ENCODE results near the gene ALS2CL. TPM values are rescaled to one million over a fixed set of nuclear protein-coding genes. Genes with fewer than 3 reads are reported as not detected.

Gene ALS2CL
- total and polyA plus RNA-seq, 2 donors (not counting 3 experiments of a cell fraction or from before 2014, with no cell fraction given): 7.8 to 10.1 TPM

GRCh38 chr3:46708401-46709156 is 15.1 kb upstream of the ALS2CL start:
- Histone ChIP-seq H3K9me3 (replicated peaks; ENCODE audit: control insufficient read depth, insufficient read depth, low read length) (no peaks in the 10 kb centered on the region), H3K4me2 (ENCODE audit: insufficient read depth, low read length) (no peak overlapping the region), H3K79me2 (ENCODE audit: control insufficient read depth, insufficient read depth, low read length) (no peaks in the 10 kb centered on the region), H3K27ac (ENCODE audit: insufficient read depth, low read depth, low read length) (no peak overlapping the region), H2AFZ (ENCODE audit: low read depth, low read length) (no peak overlapping the region), H3K9ac (replicated peaks; ENCODE audit: extremely low read depth, insufficient read depth, low read length) (no peak overlapping the region), H4K20me1 (replicated peaks; ENCODE audit: control insufficient read depth, extremely low read depth, insufficient read depth, low read length) (no peaks in the 10 kb centered on the region), H3K4me1 (ENCODE audit: control insufficient read depth, extremely low read depth, insufficient read depth, low read length) (peaks cover 11% of the 10 kb centered on the region), H3K36me3 (ENCODE audit: control insufficient read depth in 2 of 2, extremely low read depth in 1 of 2, insufficient read depth in 2 of 2, low read length in 2 of 2) (no peaks in the 10 kb centered on the region), H3K4me3 (replicated peaks in 1 of 3; ENCODE audit: insufficient read depth in 1 of 3, low read depth in 1 of 3, low read length in 3 of 3) (no peak overlapping the region), H3K9me1 (replicated peaks; ENCODE audit: control insufficient read depth, extremely low read depth, insufficient read depth, low read length) (no peaks in the 10 kb centered on the region), H3K27me3 (ENCODE audit: control insufficient read depth in 2 of 2, insufficient read depth in 2 of 2, low read length in 2 of 2) (no peaks in the 10 kb centered on the region)
- ChIA-PET CTCF (interaction anchor here (0.6 to 4.2 kb wide), 8 partner anchors 10 to 200 kb away, joined by 3 to 27 read pairs (median 4); partner anchors contain the start of gene PRSS50), POLR2A (no interaction called here)
- DNase-seq (ENCODE audit: low read depth, low spot score) (no peak), FAIRE-seq (no peak)
- intact Hi-C loops (cut with micrococcal nuclease) (loop anchor here (5.0 to 10.0 kb wide), 3 partner anchors 286 to 666 kb away; no protein-coding TSS in a partner anchor), dilution Hi-C loops (cut with MboI; ENCODE audit: extremely low pct_ligation_motif_present, low sequenced_read_pairs) (no loop called here)
- BruUV-seq (replicated peaks): no TSS peak
- no peak for TF ChIP-seq FOS (IDR thresholded peaks at IDR 0.05; ENCODE audit: borderline replicate concordance, insufficient read depth, low read length)
- TF ChIP-seq EZH2 (IDR thresholded peaks at IDR 0.05; ENCODE audit: borderline replicate concordance, low read depth, low read length, severe bottlenecking): no peak
- no peak for TF ChIP-seq JUN (IDR thresholded peaks at IDR 0.05; ENCODE audit: borderline replicate concordance, insufficient read depth, insufficient read length, low read depth)
- no peak for TF ChIP-seq POLR2A (IDR thresholded peaks at IDR 0.05; ENCODE audit: low read depth, low read length)
- TF ChIP-seq, protein P1, sequence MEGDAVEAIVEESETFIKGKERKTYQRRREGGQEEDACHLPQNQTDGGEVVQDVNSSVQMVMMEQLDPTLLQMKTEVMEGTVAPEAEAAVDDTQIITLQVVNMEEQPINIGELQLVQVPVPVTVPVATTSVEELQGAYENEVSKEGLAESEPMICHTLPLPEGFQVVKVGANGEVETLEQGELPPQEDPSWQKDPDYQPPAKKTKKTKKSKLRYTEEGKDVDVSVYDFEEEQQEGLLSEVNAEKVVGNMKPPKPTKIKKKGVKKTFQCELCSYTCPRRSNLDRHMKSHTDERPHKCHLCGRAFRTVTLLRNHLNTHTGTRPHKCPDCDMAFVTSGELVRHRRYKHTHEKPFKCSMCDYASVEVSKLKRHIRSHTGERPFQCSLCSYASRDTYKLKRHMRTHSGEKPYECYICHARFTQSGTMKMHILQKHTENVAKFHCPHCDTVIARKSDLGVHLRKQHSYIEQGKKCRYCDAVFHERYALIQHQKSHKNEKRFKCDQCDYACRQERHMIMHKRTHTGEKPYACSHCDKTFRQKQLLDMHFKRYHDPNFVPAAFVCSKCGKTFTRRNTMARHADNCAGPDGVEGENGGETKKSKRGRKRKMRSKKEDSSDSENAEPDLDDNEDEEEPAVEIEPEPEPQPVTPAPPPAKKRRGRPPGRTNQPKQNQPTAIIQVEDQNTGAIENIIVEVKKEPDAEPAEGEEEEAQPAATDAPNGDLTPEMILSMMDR (IDR thresholded peaks at IDR 0.05; ENCODE audit: extremely low read depth in 1 of 2, insufficient read depth in 1 of 2, low read depth in 1 of 2, low read length in 2 of 2): no peak
- TF ChIP-seq POLR2AphosphoS5 (IDR thresholded peaks at IDR 0.05; ENCODE audit: insufficient read depth, low read depth, low read length): no peak
- TF ChIP-seq, protein P2, sequence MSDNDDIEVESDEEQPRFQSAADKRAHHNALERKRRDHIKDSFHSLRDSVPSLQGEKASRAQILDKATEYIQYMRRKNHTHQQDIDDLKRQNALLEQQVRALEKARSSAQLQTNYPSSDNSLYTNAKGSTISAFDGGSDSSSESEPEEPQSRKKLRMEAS (IDR thresholded peaks at IDR 0.05; ENCODE audit: insufficient read depth, insufficient read length): no peak
- no peak for TF ChIP-seq MYC (IDR thresholded peaks at IDR 0.05; ENCODE audit: low read depth, low read length)
- no peak for TF ChIP-seq GATA2 (IDR thresholded peaks at IDR 0.05; ENCODE audit: insufficient read depth, insufficient read length, low read depth, low read length)

Measured in endothelial cell of umbilical vein (primary cell).